ENCODE results near the gene TRIM4. TPM values are rescaled to one million over a fixed set of nuclear protein-coding genes. Genes with fewer than 3 reads are reported as not detected.

TRIM4 gene
- total RNA-seq, 2 donors from 2014 or later, result 31.9 to 41.9 TPM

- no peak overlapping the region for H3K4me3 ChIP-seq
- H3K4me1 ChIP-seq, result peaks cover 21% of the 10 kb centered on the region
- TF ChIP-seq POLR2A (IDR thresholded peaks at IDR 0.05) (no peak), CTCF (IDR thresholded peaks at IDR 0.05) (no peak)
- DNase-seq (no peak), ATAC-seq (no peak)
- no peaks in the 10 kb centered on the region for H3K36me3 ChIP-seq (replicated peaks in 1 of 2; ENCODE audit: insufficient read depth in 1 of 2, low read depth in 2 of 2)
- H3K27me3 ChIP-seq, result no peaks in the 10 kb centered on the region
- no peak overlapping the region for H3K27ac ChIP-seq
- WGBS, 2 donors, result 73 to 81% methylated on average over 2 of the region's 2 CpGs
- intact Hi-C loops (cut with DNase I), result no loop called here
- no peaks in the 10 kb centered on the region for H3K9me3 ChIP-seq
These were observed 76.4 kb downstream of the TRIM4 start for GRCh38 chr7:99842926-99843325.

Small RNA genes lying within 50 kb of the gene (small RNA-seq; reads per million reads assigned to genes)
- gene AC011904.1 (not detected), gene CYP3A52P (not detected), gene RF00019 (not detected), gene RF00561 (not detected)

Other genes with a start within 250 kb of the TRIM4 start
- 100 to 1,000 TPM; 170 to 358 TPM for gene CYP3A5, start 239.5 kb downstream of the TRIM4 start, total RNA-seq
- gene CYP3A7, start 184.3 kb downstream of the TRIM4 start, total RNA-seq, result 1 to 10 TPM in 1 of 2 donors, not detected in 1; 1.3 TPM
- 100 to 1,000 TPM in 1 of 2 donors, under 1 TPM in 1; 0.99 to 267 TPM for gene CYP3A4, start 135.3 kb downstream of the TRIM4 start, total RNA-seq
- 1 to 10 TPM; 2.0 to 9.9 TPM for gene CYP3A43, start 91.5 kb downstream of the TRIM4 start, total RNA-seq
- 1 to 10 TPM in 1 of 2 donors, not detected in 1; 2.0 TPM for gene OR2AE1, start 42.5 kb downstream of the TRIM4 start, total RNA-seq
- gene GJC3, start 10.1 kb upstream of the TRIM4 start, total RNA-seq, result not detected
- gene AZGP1, start 56.5 kb upstream of the TRIM4 start, total RNA-seq, result 100 to 1,000 TPM; 133 to 271 TPM
- gene ZKSCAN1, start 96.1 kb upstream of the TRIM4 start, total RNA-seq, result 10 to 100 TPM; 31.6 to 40.2 TPM
- 10 to 100 TPM; 14.5 to 20.2 TPM for gene ZSCAN21, start 130.2 kb upstream of the TRIM4 start, total RNA-seq
- 10 to 100 TPM; 16.9 to 46.5 TPM for gene ZNF3, start 162.2 kb upstream of the TRIM4 start, total RNA-seq
- gene COPS6, start 169.4 kb upstream of the TRIM4 start, total RNA-seq, result 10 to 100 TPM; 15.8 to 16.1 TPM
- gene MCM7, start 181.9 kb upstream of the TRIM4 start, total RNA-seq, result 10 to 100 TPM; 32.6 to 34.5 TPM
- gene AP4M1, start 182.1 kb upstream of the TRIM4 start, total RNA-seq, result 10 to 100 TPM in 1 of 2 donors, 1 to 10 TPM in 1; 6.0 to 11.2 TPM
- 10 to 100 TPM; 30.4 to 51.7 TPM for gene TAF6, start 199.8 kb upstream of the TRIM4 start, total RNA-seq
- gene CNPY4, start 200.1 kb upstream of the TRIM4 start, total RNA-seq, result 1 to 10 TPM in 1 of 2 donors, under 1 TPM in 1; 0.99 to 2.3 TPM
- gene MBLAC1, start 207.4 kb upstream of the TRIM4 start, total RNA-seq, result 1 to 10 TPM; 2.1 to 5.3 TPM
- 100 to 1,000 TPM in 1 of 2 donors, 10 to 100 TPM in 1; 86.1 to 119 TPM for gene LAMTOR4, start 229.4 kb upstream of the TRIM4 start, total RNA-seq
- 10 to 100 TPM in 1 of 2 donors, 1 to 10 TPM in 1; 7.3 to 27.7 TPM for gene TRAPPC14, start 239.2 kb upstream of the TRIM4 start, total RNA-seq
- gene GAL3ST4, start 249.1 kb upstream of the TRIM4 start, total RNA-seq, result under 1 TPM in 1 of 2 donors, not detected in 1; 0.26 TPM

All from body of pancreas (tissue), 4 donors.